ENCODE data around the gene PAPOLB. TPM values are rescaled to one million over a fixed set of nuclear protein-coding genes. Genes with fewer than 3 reads are reported as not detected.

The PAPOLB gene
- total and polyA plus RNA-seq, 2 donors = under 0.01 to 0.02 TPM

GRCh38 chr7:4815609-4816418, 46.0 kb downstream of the PAPOLB start:
- Histone ChIP-seq H3K9me3 (ENCODE audit: control insufficient read depth in 2 of 2, insufficient read depth in 1 of 2, low read length in 1 of 2) (peaks cover 0 to 5% of the 10 kb centered on the region in 2 donors), H3K36me3 (ENCODE audit: control insufficient read depth in 2 of 2, insufficient read depth in 2 of 2, low read length in 1 of 2) (no peaks in the 10 kb centered on the region), H3K27me3 (ENCODE audit: control insufficient read depth in 2 of 2, insufficient read depth in 1 of 2, low read length in 1 of 2) (peaks cover 0 to 12% of the 10 kb centered on the region in 2 donors), H3K4me3 (ENCODE audit: low read length in 2 of 2) (no peak overlapping the region), H3K4me1 (ENCODE audit: control insufficient read depth in 2 of 2, insufficient read depth in 2 of 2, low read length in 2 of 2) (no peaks in the 10 kb centered on the region), H3K27ac (ENCODE audit: low read depth in 1 of 2, low read length in 1 of 2) (no peak overlapping the region)
- WGBS = 95% methylated on average over 38 of the region's 38 CpGs
- DNase-seq (ENCODE audit: low read depth in 6 of 9, low spot score in 9 of 9) = no peak

- no peaks in the 10 kb centered on the region for H3K36me3 ChIP-seq (ENCODE audit: control insufficient read depth in 2 of 2, insufficient read depth in 2 of 2, low read length in 1 of 2)
- no peak overlapping the region for H3K4me3 ChIP-seq (ENCODE audit: low read length in 2 of 2)
- no peak overlapping the region for H3K27ac ChIP-seq (ENCODE audit: low read depth in 1 of 2, low read length in 1 of 2)
- no peak for DNase-seq (ENCODE audit: low read depth in 6 of 9, low spot score in 9 of 9)
- peaks cover 0 to 17% of the 10 kb centered on the region in 2 donors for H3K27me3 ChIP-seq (ENCODE audit: control insufficient read depth in 2 of 2, insufficient read depth in 1 of 2, low read length in 1 of 2)
- H3K4me1 ChIP-seq (ENCODE audit: control insufficient read depth in 2 of 2, insufficient read depth in 2 of 2, low read length in 2 of 2) = no peaks in the 10 kb centered on the region
- WGBS = 92% methylated on average over 14 of the region's 14 CpGs
- peaks cover 0 to 5% of the 10 kb centered on the region in 2 donors for H3K9me3 ChIP-seq (ENCODE audit: control insufficient read depth in 2 of 2, insufficient read depth in 1 of 2, low read length in 1 of 2)
Measured at GRCh38 chr7:4815121-4815520, 46.7 kb downstream of the PAPOLB start.

GRCh38 chr7:4814433-4814832, 47.4 kb downstream of the PAPOLB start:
- WGBS = 28% methylated on average over 14 of the region's 14 CpGs
- no peak overlapping the region for H3K27ac ChIP-seq (ENCODE audit: low read depth in 1 of 2, low read length in 1 of 2)
- no peaks in the 10 kb centered on the region for H3K36me3 ChIP-seq (ENCODE audit: control insufficient read depth in 2 of 2, insufficient read depth in 2 of 2, low read length in 1 of 2)
- H3K27me3 ChIP-seq (ENCODE audit: control insufficient read depth in 2 of 2, insufficient read depth in 1 of 2, low read length in 1 of 2) = peaks cover 0 to 21% of the 10 kb centered on the region in 2 donors
- H3K4me3 ChIP-seq (ENCODE audit: low read length in 2 of 2) = no peak overlapping the region
- H3K9me3 ChIP-seq (ENCODE audit: control insufficient read depth in 2 of 2, insufficient read depth in 1 of 2, low read length in 1 of 2) = peaks cover 0 to 5% of the 10 kb centered on the region in 2 donors
- peaks cover 0 to 2% of the 10 kb centered on the region in 2 donors for H3K4me1 ChIP-seq (ENCODE audit: control insufficient read depth in 2 of 2, insufficient read depth in 2 of 2, low read length in 2 of 2)
- DNase-seq (ENCODE audit: low read depth in 6 of 9, low spot score in 9 of 9) = no peak

- Histone ChIP-seq H3K36me3 (ENCODE audit: control insufficient read depth in 2 of 2, insufficient read depth in 2 of 2, low read length in 1 of 2) (no peaks in the 10 kb centered on the region), H3K4me3 (ENCODE audit: low read length in 2 of 2) (no peak overlapping the region), H3K4me1 (ENCODE audit: control insufficient read depth in 2 of 2, insufficient read depth in 2 of 2, low read length in 2 of 2) (peaks cover 0 to 6% of the 10 kb centered on the region in 2 donors), H3K27me3 (ENCODE audit: control insufficient read depth in 2 of 2, insufficient read depth in 1 of 2, low read length in 1 of 2) (peaks cover 11 to 56% of the 10 kb centered on the region in 2 donors), H3K27ac (ENCODE audit: low read depth in 1 of 2, low read length in 1 of 2) (no peak overlapping the region), H3K9me3 (ENCODE audit: control insufficient read depth in 2 of 2, insufficient read depth in 1 of 2, low read length in 1 of 2) (peaks cover 0 to 5% of the 10 kb centered on the region in 2 donors)
- no peak for DNase-seq (ENCODE audit: low read depth in 6 of 9, low spot score in 9 of 9)
- 89% methylated on average over 14 of the region's 14 CpGs for WGBS
Measured at GRCh38 chr7:4809666-4810065, 52.2 kb downstream of the PAPOLB start.

- WGBS = 12% methylated on average over 38 of the region's 38 CpGs
- Histone ChIP-seq H3K9me3 (ENCODE audit: control insufficient read depth in 2 of 2, insufficient read depth in 1 of 2, low read length in 1 of 2) (peaks cover 0 to 5% of the 10 kb centered on the region in 2 donors), H3K36me3 (ENCODE audit: control insufficient read depth in 2 of 2, insufficient read depth in 2 of 2, low read length in 1 of 2) (no peaks in the 10 kb centered on the region), H3K4me3 (ENCODE audit: low read length in 2 of 2) (peak overlapping the region in 1 of 2 donors; percentile 27), H3K27ac (ENCODE audit: low read depth in 1 of 2, low read length in 1 of 2) (no peak overlapping the region), H3K27me3 (ENCODE audit: control insufficient read depth in 2 of 2, insufficient read depth in 1 of 2, low read length in 1 of 2) (peaks cover 11 to 51% of the 10 kb centered on the region in 2 donors), H3K4me1 (ENCODE audit: control insufficient read depth in 2 of 2, insufficient read depth in 2 of 2, low read length in 2 of 2) (peaks cover 0 to 6% of the 10 kb centered on the region in 2 donors)
- peak in 3 of 9 donors; percentile 9 to 33 (median 11) for DNase-seq (ENCODE audit: low read depth in 6 of 9, low spot score in 9 of 9)
Measured at GRCh38 chr7:4809091-4809591, 52.7 kb downstream of the PAPOLB start.

GRCh38 chr7:4808565-4808964, 53.3 kb downstream of the PAPOLB start:
- Histone ChIP-seq H3K36me3 (ENCODE audit: control insufficient read depth in 2 of 2, insufficient read depth in 2 of 2, low read length in 1 of 2) (no peaks in the 10 kb centered on the region), H3K27me3 (ENCODE audit: control insufficient read depth in 2 of 2, insufficient read depth in 1 of 2, low read length in 1 of 2) (peaks cover 11 to 50% of the 10 kb centered on the region in 2 donors), H3K4me3 (ENCODE audit: low read length in 2 of 2) (no peak overlapping the region), H3K4me1 (ENCODE audit: control insufficient read depth in 2 of 2, insufficient read depth in 2 of 2, low read length in 2 of 2) (peaks cover 0 to 6% of the 10 kb centered on the region in 2 donors), H3K27ac (ENCODE audit: low read depth in 1 of 2, low read length in 1 of 2) (no peak overlapping the region), H3K9me3 (ENCODE audit: control insufficient read depth in 2 of 2, insufficient read depth in 1 of 2, low read length in 1 of 2) (peaks cover 0 to 5% of the 10 kb centered on the region in 2 donors)
- WGBS = 83% methylated on average over 37 of the region's 37 CpGs
- DNase-seq (ENCODE audit: low read depth in 6 of 9, low spot score in 9 of 9) = no peak

GRCh38 chr7:4808026-4808425, 53.8 kb downstream of the PAPOLB start:
- 73% methylated on average over 5 of the region's 5 CpGs for WGBS
- peaks cover 0 to 3% of the 10 kb centered on the region in 2 donors for H3K9me3 ChIP-seq (ENCODE audit: control insufficient read depth in 2 of 2, insufficient read depth in 1 of 2, low read length in 1 of 2)
- peaks cover 11 to 47% of the 10 kb centered on the region in 2 donors for H3K27me3 ChIP-seq (ENCODE audit: control insufficient read depth in 2 of 2, insufficient read depth in 1 of 2, low read length in 1 of 2)
- no peaks in the 10 kb centered on the region for H3K36me3 ChIP-seq (ENCODE audit: control insufficient read depth in 2 of 2, insufficient read depth in 2 of 2, low read length in 1 of 2)
- H3K4me3 ChIP-seq (ENCODE audit: low read length in 2 of 2) = no peak overlapping the region
- H3K4me1 ChIP-seq (ENCODE audit: control insufficient read depth in 2 of 2, insufficient read depth in 2 of 2, low read length in 2 of 2) = peaks cover 0 to 6% of the 10 kb centered on the region in 2 donors
- H3K27ac ChIP-seq (ENCODE audit: low read depth in 1 of 2, low read length in 1 of 2) = no peak overlapping the region
- DNase-seq (ENCODE audit: low read depth in 6 of 9, low spot score in 9 of 9) = no peak

Other genes with a start within 250 kb of the PAPOLB start
- gene FOXK1, start 179.7 kb downstream of the PAPOLB start, total RNA-seq = 6.4 TPM
- 7.6 TPM for gene FOXK1, start 179.7 kb downstream of the PAPOLB start, polyA plus RNA-seq
- 19.2 TPM for gene AP5Z1, start 86.4 kb downstream of the PAPOLB start, total RNA-seq
- gene AP5Z1, start 86.4 kb downstream of the PAPOLB start, polyA plus RNA-seq = 104 TPM
- gene RADIL, start 21.7 kb upstream of the PAPOLB start, total RNA-seq = 0.19 TPM
- gene RADIL, start 21.7 kb upstream of the PAPOLB start, polyA plus RNA-seq = 0.91 TPM
- not detected for gene MMD2, start 97.2 kb upstream of the PAPOLB start, total RNA-seq
- gene MMD2, start 97.2 kb upstream of the PAPOLB start, polyA plus RNA-seq = 0.07 TPM
- 8.0 TPM for gene RBAK, start 183.8 kb upstream of the PAPOLB start, total RNA-seq
- gene RBAK, start 183.8 kb upstream of the PAPOLB start, polyA plus RNA-seq = 7.9 TPM

Data from thymus (tissue), 11 donors.